SJCRH30 (cell line): Measurements from ENCODE around the gene TAF6. TPM values are rescaled to one million over a fixed set of nuclear protein-coding genes. Genes with fewer than 3 reads are reported as not detected.
A peak's percentile ranks its signal among the peaks of the same experiment; 100 is the strongest.

Experiments
- DNase-seq, 2 experiments: peaks; one replicate each; pipeline ENCODE4 v3.0.0-alpha.2; 2015 to 2020
- H3K27ac ChIP-seq: fragments of 250-450 bp; sonication (Bioruptor Pico); 2 replicates; pipeline ENCODE4 v1.5.1; 2020; ENCODE audit warnings: mild to moderate bottlenecking, moderate library complexity
- H3K27me3 ChIP-seq: fragments of 250-450 bp; sonication (Bioruptor Pico); 2 replicates; pipeline ENCODE4 v1.5.1; 2020; ENCODE audit warnings: mild to moderate bottlenecking, moderate library complexity
- H3K36me3 ChIP-seq: fragments of 250-450 bp; sonication (Bioruptor Pico); 2 replicates; pipeline ENCODE4 v1.5.1; 2020; ENCODE audit warnings: mild to moderate bottlenecking, moderate library complexity
- H3K4me1 ChIP-seq: fragments of 250-450 bp; sonication (Bioruptor Pico); 2 replicates; pipeline ENCODE4 v1.5.1; 2020; ENCODE audit warnings: mild to moderate bottlenecking, moderate library complexity
- H3K4me3 ChIP-seq: fragments of 250-450 bp; sonication (Bioruptor Pico); 2 replicates; pipeline ENCODE4 v1.5.1; 2020; ENCODE audit warnings: mild to moderate bottlenecking, moderate library complexity
- H3K9me3 ChIP-seq: fragments of 250-450 bp; sonication (Bioruptor Pico); replicated peaks from 2 replicates; pipeline ENCODE4 v1.5.1; 2020; ENCODE audit warnings: mild to moderate bottlenecking, moderate library complexity
- total RNA-seq: library from RNA; depleted of rRNA; stranded (reverse); fragments of >200 nt; shearing (Covaris generic); gene quantifications from 2 replicates; pipeline ENCODE4 v1.2.3, GENCODE V29; 2014

The TAF6 gene
- total RNA-seq, 1 experiment from 2014 or later, result 42.2 TPM

GRCh38 chr7:100118388-100119071 is 628 bp downstream of the TAF6 start:
- H3K27ac ChIP-seq, result peak overlapping the region; percentile 92
- no peaks in the 10 kb centered on the region for H3K4me1 ChIP-seq

GRCh38 chr7:100115026-100115425 is 4.1 kb downstream of the TAF6 start:
- H3K4me1 ChIP-seq, result no peaks in the 10 kb centered on the region
- H3K27ac ChIP-seq, result no peak overlapping the region
- H3K9me3 ChIP-seq, result no peaks in the 10 kb centered on the region
- H3K36me3 ChIP-seq, result peaks cover 17% of the 10 kb centered on the region
- no peaks in the 10 kb centered on the region for H3K27me3 ChIP-seq
- H3K4me3 ChIP-seq, result no peak overlapping the region
- no peak for DNase-seq

More at GRCh38 chr7:100118388-100119071, 628 bp downstream of the TAF6 start:
- no peaks in the 10 kb centered on the region for H3K9me3 ChIP-seq
- peaks cover 3% of the 10 kb centered on the region; the same call in 1 of the 2 replicates for H3K36me3 ChIP-seq
- H3K27me3 ChIP-seq, result no peaks in the 10 kb centered on the region
- peak overlapping the region; percentile 80 for H3K4me3 ChIP-seq
- no peak for DNase-seq

DNA sequence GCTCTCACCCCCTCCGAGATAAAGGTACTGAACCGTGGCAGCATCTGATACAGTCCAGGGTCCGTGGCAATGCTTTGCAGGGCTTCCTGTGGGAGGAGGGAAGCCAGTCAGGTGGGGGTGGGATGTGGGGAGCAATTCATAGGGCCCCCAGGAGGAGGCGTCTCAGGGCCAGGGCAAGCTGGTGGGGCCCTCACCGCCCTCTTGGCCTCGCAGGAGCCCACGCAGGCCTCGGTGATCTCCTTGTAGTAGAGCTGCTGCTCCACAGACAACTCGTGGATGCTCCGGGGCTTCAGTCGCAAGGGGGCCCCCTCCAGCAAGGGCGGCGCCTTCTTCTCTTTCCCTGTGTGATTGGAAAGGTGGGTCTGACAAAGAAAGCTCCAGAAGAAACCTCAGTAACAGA is 7.2 kb downstream of the TAF6 start:
- no peak for DNase-seq
- no peak overlapping the region for H3K4me3 ChIP-seq
- H3K27me3 ChIP-seq, result no peaks in the 10 kb centered on the region
- no peak overlapping the region for H3K27ac ChIP-seq
- H3K4me1 ChIP-seq, result no peaks in the 10 kb centered on the region
- H3K36me3 ChIP-seq, result peaks cover 36% of the 10 kb centered on the region
- no peaks in the 10 kb centered on the region for H3K9me3 ChIP-seq

DNA sequence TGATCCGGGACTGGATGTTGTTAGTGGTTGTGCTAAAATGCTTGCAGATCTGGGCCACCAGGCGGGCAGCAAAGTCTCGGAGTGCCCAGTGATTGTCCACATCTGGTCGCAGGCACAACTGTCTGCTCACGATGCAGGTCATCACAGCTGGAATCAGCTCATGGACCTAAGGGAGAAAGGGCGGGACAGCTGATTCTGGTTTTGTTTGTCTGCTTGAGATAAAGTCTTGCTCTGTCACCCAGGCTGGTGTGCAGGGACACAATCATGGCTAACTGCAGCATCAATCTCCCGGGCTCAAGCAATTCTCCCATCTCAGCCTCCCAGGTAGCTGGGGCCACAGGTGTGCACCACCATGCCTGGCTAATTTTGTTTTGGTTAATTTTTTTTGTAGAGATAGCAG is 8.0 kb downstream of the TAF6 start:
- no peaks in the 10 kb centered on the region for H3K27me3 ChIP-seq
- DNase-seq, result no peak
- no peaks in the 10 kb centered on the region for H3K9me3 ChIP-seq
- H3K36me3 ChIP-seq, result peaks cover 36% of the 10 kb centered on the region
- H3K4me1 ChIP-seq, result no peaks in the 10 kb centered on the region
- H3K27ac ChIP-seq, result no peak overlapping the region
- no peak overlapping the region for H3K4me3 ChIP-seq

GRCh38 chr7:100109521-100110163 is 9.5 kb downstream of the TAF6 start:
- no peaks in the 10 kb centered on the region for H3K9me3 ChIP-seq
- peaks cover 36% of the 10 kb centered on the region for H3K36me3 ChIP-seq
- no peak for DNase-seq
- H3K4me3 ChIP-seq, result no peak overlapping the region
- H3K4me1 ChIP-seq, result no peaks in the 10 kb centered on the region
- H3K27me3 ChIP-seq, result no peaks in the 10 kb centered on the region
- no peak overlapping the region for H3K27ac ChIP-seq

DNA sequence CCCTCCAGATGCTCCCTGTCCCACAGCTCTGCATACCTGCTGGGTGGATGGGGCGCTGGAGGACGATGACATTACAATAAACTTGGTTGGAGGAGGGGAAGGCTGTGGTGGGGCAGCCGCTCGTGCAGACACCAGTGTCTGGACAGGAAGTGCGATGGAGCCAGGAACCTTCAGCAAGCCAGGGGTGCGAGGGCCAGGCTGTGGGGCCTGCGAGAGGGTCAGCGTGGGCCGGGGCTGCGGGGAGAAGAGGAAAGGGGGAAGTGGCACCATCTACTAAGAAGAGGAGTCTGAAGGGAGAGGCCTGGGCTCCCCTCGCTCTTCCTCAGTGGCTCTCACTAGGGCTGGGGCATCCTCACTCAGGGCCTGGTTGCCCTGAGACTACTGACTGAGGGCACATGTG is 11.3 kb downstream of the TAF6 start:
- Histone ChIP-seq H3K9me3 (no peaks in the 10 kb centered on the region), H3K27me3 (no peaks in the 10 kb centered on the region), H3K36me3 (peaks cover 31% of the 10 kb centered on the region), H3K4me3 (no peak overlapping the region), H3K4me1 (no peaks in the 10 kb centered on the region), H3K27ac (no peak overlapping the region)
- no peak for DNase-seq

GRCh38 chr7:100107125-100107737 is 11.9 kb downstream of the TAF6 start:
- H3K27ac ChIP-seq, result no peak overlapping the region
- DNase-seq, result no peak
- no peaks in the 10 kb centered on the region for H3K9me3 ChIP-seq
- peaks cover 27% of the 10 kb centered on the region for H3K36me3 ChIP-seq
- H3K4me1 ChIP-seq, result no peaks in the 10 kb centered on the region
- no peak overlapping the region for H3K4me3 ChIP-seq
- no peaks in the 10 kb centered on the region for H3K27me3 ChIP-seq

- DNase-seq, result no peak
- Histone ChIP-seq H3K36me3 (peaks cover 26% of the 10 kb centered on the region), H3K27me3 (no peaks in the 10 kb centered on the region), H3K27ac (no peak overlapping the region), H3K4me3 (no peak overlapping the region), H3K9me3 (no peaks in the 10 kb centered on the region), H3K4me1 (no peaks in the 10 kb centered on the region)
Observed at GRCh38 chr7:100106633-100107032, 12.5 kb downstream of the TAF6 start.

- Histone ChIP-seq H3K27me3 (no peaks in the 10 kb centered on the region), H3K27ac (no peak overlapping the region), H3K36me3 (peaks cover 24% of the 10 kb centered on the region), H3K4me1 (no peaks in the 10 kb centered on the region), H3K4me3 (no peak overlapping the region), H3K9me3 (no peaks in the 10 kb centered on the region)
- no peak for DNase-seq
Observed at GRCh38 chr7:100105534-100105933, 13.6 kb downstream of the TAF6 start.

- DNase-seq, result no peak
- peaks cover 32% of the 10 kb centered on the region for H3K36me3 ChIP-seq
- no peak overlapping the region for H3K27ac ChIP-seq
Observed at GRCh38 chr7:100102950-100103840, 16.0 kb downstream of the TAF6 start.

GRCh38 chr7:100101016-100101862 is 17.9 kb downstream of the TAF6 start, which contains the start of the genes AP4M1 and MCM7:
Gene AP4M1 (plus strand): TSS chr7:100101643. CDS start chr7:100101715, 72 bp downstream.
Gene MCM7 (minus strand): TSS chr7:100101397. CDS start chr7:100101294, 103 bp downstream.
- Histone ChIP-seq H3K9me3 (no peaks in the 10 kb centered on the region), H3K27ac (peak within 1 kb of the TSS; percentile 98), H3K4me3 (peak within 1 kb of the TSS; percentile 93), H3K36me3 (peaks cover 43% of the 10 kb centered on the region), H3K27me3 (no peaks in the 10 kb centered on the region), H3K4me1 (no peaks in the 10 kb centered on the region)
- peak; percentile 99 for DNase-seq

More at GRCh38 chr7:100102950-100103840, 16.0 kb downstream of the TAF6 start:
- Histone ChIP-seq H3K4me1 (no peaks in the 10 kb centered on the region), H3K4me3 (no peak overlapping the region), H3K9me3 (no peaks in the 10 kb centered on the region), H3K27me3 (no peaks in the 10 kb centered on the region)

- H3K36me3 ChIP-seq, result peaks cover 50% of the 10 kb centered on the region
- DNase-seq, result peak; percentile 93 to 94
Observed at GRCh38 chr7:100100420-100101015, 18.6 kb downstream of the TAF6 start.

GRCh38 chr7:100099452-100099851 is 19.7 kb downstream of the TAF6 start:
- no peaks in the 10 kb centered on the region for H3K4me1 ChIP-seq
- no peak overlapping the region for H3K27ac ChIP-seq
- H3K9me3 ChIP-seq, result no peaks in the 10 kb centered on the region
- H3K4me3 ChIP-seq, result peak overlapping the region; percentile 93
- DNase-seq, result no peak
- H3K36me3 ChIP-seq, result peaks cover 60% of the 10 kb centered on the region
- no peaks in the 10 kb centered on the region for H3K27me3 ChIP-seq

More at GRCh38 chr7:100100420-100101015, 18.6 kb downstream of the TAF6 start:
- Histone ChIP-seq H3K4me1 (no peaks in the 10 kb centered on the region), H3K27ac (peak overlapping the region; percentile 98), H3K9me3 (no peaks in the 10 kb centered on the region), H3K4me3 (peak overlapping the region; percentile 93), H3K27me3 (no peaks in the 10 kb centered on the region)
